ENCODE measurements around the gene CRLF1. TPM values are rescaled to one million over a fixed set of nuclear protein-coding genes. Genes with fewer than 3 reads are reported as not detected.

The CRLF1 gene
- total RNA-seq, 1 donor from 2014 or later: 16.5 TPM

- TF ChIP-seq, protein P1, sequence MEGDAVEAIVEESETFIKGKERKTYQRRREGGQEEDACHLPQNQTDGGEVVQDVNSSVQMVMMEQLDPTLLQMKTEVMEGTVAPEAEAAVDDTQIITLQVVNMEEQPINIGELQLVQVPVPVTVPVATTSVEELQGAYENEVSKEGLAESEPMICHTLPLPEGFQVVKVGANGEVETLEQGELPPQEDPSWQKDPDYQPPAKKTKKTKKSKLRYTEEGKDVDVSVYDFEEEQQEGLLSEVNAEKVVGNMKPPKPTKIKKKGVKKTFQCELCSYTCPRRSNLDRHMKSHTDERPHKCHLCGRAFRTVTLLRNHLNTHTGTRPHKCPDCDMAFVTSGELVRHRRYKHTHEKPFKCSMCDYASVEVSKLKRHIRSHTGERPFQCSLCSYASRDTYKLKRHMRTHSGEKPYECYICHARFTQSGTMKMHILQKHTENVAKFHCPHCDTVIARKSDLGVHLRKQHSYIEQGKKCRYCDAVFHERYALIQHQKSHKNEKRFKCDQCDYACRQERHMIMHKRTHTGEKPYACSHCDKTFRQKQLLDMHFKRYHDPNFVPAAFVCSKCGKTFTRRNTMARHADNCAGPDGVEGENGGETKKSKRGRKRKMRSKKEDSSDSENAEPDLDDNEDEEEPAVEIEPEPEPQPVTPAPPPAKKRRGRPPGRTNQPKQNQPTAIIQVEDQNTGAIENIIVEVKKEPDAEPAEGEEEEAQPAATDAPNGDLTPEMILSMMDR (IDR thresholded peaks at IDR 0.05; ENCODE audit: insufficient read depth, low read length, poor library complexity, severe bottlenecking): no peak
- H3K36me3 ChIP-seq (ENCODE audit: control insufficient read depth, insufficient read depth, low read length): no peaks in the 10 kb centered on the region
- DNase-seq (ENCODE audit: low read depth): no peak
- H3K4me3 ChIP-seq (ENCODE audit: low read depth, low read length): peak overlapping the region; percentile 73
- peaks cover 6% of the 10 kb centered on the region for H3K27me3 ChIP-seq (ENCODE audit: control insufficient read depth, insufficient read depth, low read length)
These were observed 31.4 kb upstream of the CRLF1 start for GRCh38 chr19:18637673-18638630.

- Histone ChIP-seq H3K4me3 (ENCODE audit: low read depth, low read length) (peak within 1 kb of the TSS; percentile 73), H3K27me3 (ENCODE audit: control insufficient read depth, insufficient read depth, low read length) (peaks cover 6% of the 10 kb centered on the region), H3K36me3 (ENCODE audit: control insufficient read depth, insufficient read depth, low read length) (no peaks in the 10 kb centered on the region)
- no peak for DNase-seq (ENCODE audit: low read depth)
- TF ChIP-seq, protein P1 (IDR thresholded peaks at IDR 0.05; ENCODE audit: insufficient read depth, low read length, poor library complexity, severe bottlenecking): no peak
These were observed 30.5 kb upstream of the CRLF1 start, which contains the start of gene KLHL26 for GRCh38 chr19:18636969-18637629. TSS of gene KLHL26 (plus strand) at chr19:18637028. CDS start at chr19:18637055, 27 bp downstream.

- peak; percentile 83 for DNase-seq (ENCODE audit: low read depth)
- H3K27me3 ChIP-seq (ENCODE audit: control insufficient read depth, insufficient read depth, low read length): peaks cover 6% of the 10 kb centered on the region
- no peaks in the 10 kb centered on the region for H3K36me3 ChIP-seq (ENCODE audit: control insufficient read depth, insufficient read depth, low read length)
- peak overlapping the region; percentile 73 for H3K4me3 ChIP-seq (ENCODE audit: low read depth, low read length)
- TF ChIP-seq, protein P1 (IDR thresholded peaks at IDR 0.05; ENCODE audit: insufficient read depth, low read length, poor library complexity, severe bottlenecking): no peak
These were observed 29.8 kb upstream of the CRLF1 start for GRCh38 chr19:18636183-18636968.

DNA sequence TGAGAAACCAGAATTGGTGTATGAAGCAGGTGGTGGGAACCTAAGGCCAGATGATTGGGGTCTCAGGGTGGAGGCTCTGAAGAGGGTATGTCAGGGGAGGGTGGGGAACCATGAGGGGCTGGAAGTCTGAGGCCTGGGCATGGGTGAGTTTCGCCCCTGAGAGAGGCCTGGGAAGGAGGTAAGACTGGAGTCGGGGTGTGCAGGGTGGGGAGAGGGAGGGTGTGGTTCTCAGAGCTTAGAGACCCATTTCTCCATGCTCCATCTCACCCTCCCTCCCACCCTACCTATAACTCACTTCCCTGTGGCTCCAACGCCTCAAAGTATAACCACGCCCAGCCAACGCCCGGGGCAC, 29.2 kb upstream of the CRLF1 start:
- TF ChIP-seq, protein P1 (IDR thresholded peaks at IDR 0.05; ENCODE audit: insufficient read depth, low read length, poor library complexity, severe bottlenecking): no peak
- DNase-seq (ENCODE audit: low read depth): no peak
- H3K4me3 ChIP-seq (ENCODE audit: low read depth, low read length): no peak overlapping the region
- peaks cover 6% of the 10 kb centered on the region for H3K27me3 ChIP-seq (ENCODE audit: control insufficient read depth, insufficient read depth, low read length)
- no peaks in the 10 kb centered on the region for H3K36me3 ChIP-seq (ENCODE audit: control insufficient read depth, insufficient read depth, low read length)

- no peak for DNase-seq (ENCODE audit: low read depth)
- Histone ChIP-seq H3K36me3 (ENCODE audit: control insufficient read depth, insufficient read depth, low read length) (no peaks in the 10 kb centered on the region), H3K27me3 (ENCODE audit: control insufficient read depth, insufficient read depth, low read length) (peaks cover 6% of the 10 kb centered on the region), H3K4me3 (ENCODE audit: low read depth, low read length) (no peak overlapping the region)
- TF ChIP-seq, protein P1 (IDR thresholded peaks at IDR 0.05; ENCODE audit: insufficient read depth, low read length, poor library complexity, severe bottlenecking): no peak
These were observed 28.2 kb upstream of the CRLF1 start for GRCh38 chr19:18634612-18635297.

Measured in kidney epithelial cell (primary cell).